Esophagus squamous epithelium (tissue), 4 donors: ENCODE measurements around the gene CECR2.

Experiments
- CTCF ChIP-seq, 6 experiments: fragments of 450-650 bp in 4 of 6; fragments of 200-600 bp in 2 of 6; sonication (generic) in 2 of 6; IDR thresholded peaks; one replicate each; pipeline ENCODE4 v1.5.1; 2016 to 2019; ENCODE audit warnings: antibody characterized with exemption in 6 of 6, mild to moderate bottlenecking in 4 of 6, moderate library complexity in 4 of 6
- POLR2A ChIP-seq, 4 donors: fragments of 450-650 bp; IDR thresholded peaks; one replicate each; pipeline ENCODE4 v1.6.1; 2017; ENCODE audit warnings: antibody characterized with exemption in 4 of 4, mild to moderate bottlenecking in 4 of 4, moderate library complexity in 3 of 4

GRCh38 chr22:17581056-17581455 is 211.8 kb downstream of the CECR2 start:
- no peak for TF ChIP-seq CTCF (IDR thresholded peaks at IDR 0.05)
- no peak for TF ChIP-seq POLR2A (IDR thresholded peaks at IDR 0.05)
